B cell (primary cell): ENCODE measurements around the gene SESN3. TPM values are rescaled to one million over a fixed set of nuclear protein-coding genes. Genes with fewer than 3 reads are reported as not detected.
"Not testable (repeated sequence)": the region's sequence is repeated elsewhere in the genome, so short reads cannot be mapped to it uniquely, and the experiment has no call there.

Experiments
- ATAC-seq: fragments of 200-7000 bp; cut with Tn5 transposase; one replicate; pipeline ENCODE4 v1.10.0; 2021; ENCODE audit warnings: low read depth, mild to moderate bottlenecking, moderate number of reproducible peaks, moderate library complexity
- CTCF ChIA-PET: fragments of 350-600 bp; sonication (Branson Sonifier 250); formaldehyde crosslinking; loops from one replicate; lab custom pipeline; 2021; ENCODE audit warnings: antibody characterized with exemption, inconsistent platforms; lab: Charles Lee
- POLR2A ChIA-PET: fragments of 350-600 bp; sonication (Branson Sonifier 250); formaldehyde crosslinking; loops from one replicate; lab custom pipeline; 2021; ENCODE audit warnings: antibody characterized with exemption; lab: Charles Lee
- DNase-seq: peaks from one replicate; pipeline ENCODE4 v3.0.0; 2013
- H2AFZ ChIP-seq: 2 replicates; pipeline ENCODE4 v1.6.1; 2012; ENCODE audit warnings: mild to moderate bottlenecking, low read depth, low read length; ENCODE audit not compliant: insufficient read depth, poor library complexity, severe bottlenecking
- H3K27ac ChIP-seq, 2 donors: 1 replicate in 1 of 2; 2 replicates in 1 of 2; pipeline ENCODE4 v1.5.1; 2012 to 2013; ENCODE audit warnings: low read length in 2 of 2, mild to moderate bottlenecking in 2 of 2, moderate library complexity in 1 of 2
- H3K27me3 ChIP-seq, 4 experiments: fragments of 200-600 bp in 1 of 4; sonication (generic) in 1 of 4; replicated peaks in 1 of 4; 1 replicate in 2 of 4; 2 replicates in 2 of 4; pipeline versions ENCODE4 v1.6.1 to v1.7.0; 2013 to 2016; ENCODE audit warnings: low read length in 3 of 4, mild to moderate bottlenecking in 2 of 4, mixed read lengths in 1 of 4, moderate library complexity in 1 of 4; ENCODE audit not compliant: insufficient read depth in 4 of 4, control insufficient read depth in 3 of 4; ENCODE audit errors: control extremely low read depth in 1 of 4
- H3K36me3 ChIP-seq, 2 experiments: replicated peaks in 1 of 2; 1 replicate in 1 of 2; 2 replicates in 1 of 2; pipeline versions ENCODE4 v1.6.1 to v1.7.1; 2013; ENCODE audit warnings: low read length in 1 of 2; ENCODE audit not compliant: insufficient read depth in 2 of 2, control insufficient read depth in 1 of 2; ENCODE audit errors: control extremely low read depth in 1 of 2, extremely low read depth in 1 of 2
- H3K4me1 ChIP-seq, 2 donors: fragments of 200-600 bp in 1 of 2; sonication (generic) in 1 of 2; 1 replicate in 1 of 2; 2 replicates in 1 of 2; pipeline versions ENCODE4 v1.5.1 to v1.6.1; 2013 to 2017; ENCODE audit warnings: low read length in 2 of 2; ENCODE audit not compliant: control insufficient read depth in 2 of 2, insufficient read depth in 2 of 2
- H3K4me2 ChIP-seq: replicated peaks from 2 replicates; pipeline ENCODE3; 2012; ENCODE audit warnings: mild to moderate bottlenecking, low read depth, low read length; ENCODE audit not compliant: poor library complexity, severe bottlenecking
- H3K4me3 ChIP-seq, 5 experiments: fragments of 200-600 bp in 1 of 5; sonication (generic) in 1 of 5; 1 replicate in 3 of 5; 2 replicates in 2 of 5; pipeline versions ENCODE4 v1.5.1 to v1.7.0; 2011 to 2016; ENCODE audit warnings: low read length in 4 of 5, mild to moderate bottlenecking in 4 of 5, low read depth in 2 of 5, control low read depth in 1 of 5, moderate library complexity in 1 of 5; ENCODE audit not compliant: insufficient read depth in 1 of 5; ENCODE audit errors: control extremely low read depth in 1 of 5, extremely low read depth in 1 of 5
- H3K79me2 ChIP-seq: fragments of 200-600 bp; sonication (generic); one replicate; pipeline ENCODE4 v1.6.0; 2016; ENCODE audit warnings: low read length; ENCODE audit not compliant: control insufficient read depth, insufficient read depth
- H3K9ac ChIP-seq: fragments of 200-600 bp; sonication (generic); 2 replicates; pipeline ENCODE4 v1.6.1; 2017; ENCODE audit warnings: mild to moderate bottlenecking, low read length, moderate library complexity
- H3K9me3 ChIP-seq, 3 donors: one replicate each; pipeline versions ENCODE4 v1.6.1 to v1.7.1; 2013; ENCODE audit warnings: low read length in 2 of 3; ENCODE audit not compliant: control insufficient read depth in 2 of 3, insufficient read depth in 1 of 3; ENCODE audit errors: control extremely low read depth in 1 of 3
- H4K20me1 ChIP-seq: 2 replicates; pipeline ENCODE4 v1.6.0; 2012; ENCODE audit warnings: mild to moderate bottlenecking, low read length; ENCODE audit not compliant: insufficient read depth, control insufficient read depth, poor library complexity, severe bottlenecking
- H3K27ac Mint-ChIP-seq: one replicate; pipeline ENCODE4 v1.8.0; 2021; ENCODE audit warnings: mixed read lengths
- H3K27me3 Mint-ChIP-seq: one replicate; pipeline ENCODE4 v1.8.0; 2021; ENCODE audit warnings: mixed read lengths
- H3K4me1 Mint-ChIP-seq: one replicate; pipeline ENCODE4 v1.8.0; 2021; ENCODE audit warnings: mixed read lengths
- H3K4me3 Mint-ChIP-seq: one replicate; pipeline ENCODE4 v1.8.0; 2021; ENCODE audit warnings: mixed read lengths
- H3K9me3 Mint-ChIP-seq: one replicate; pipeline ENCODE4 v1.8.0; 2022; ENCODE audit warnings: mixed read lengths; ENCODE audit not compliant: insufficient read depth
- CTCF ChIP-seq: fragments of 200-600 bp; IDR thresholded peaks from one replicate; pipeline ENCODE4 v1.8.0; 2022; ENCODE audit warnings: antibody characterized with exemption, mild to moderate bottlenecking
- EZH2 ChIP-seq: IDR thresholded peaks from 2 replicates; pipeline ENCODE4 v1.6.1; 2012; ENCODE audit warnings: borderline replicate concordance, low read depth, mild to moderate bottlenecking, moderate library complexity, low read length; ENCODE audit not compliant: insufficient read depth, poor library complexity, severe bottlenecking
- WGBS: methylation state at CpG from one replicate; pipeline ENCODE4 v1.1.5; 2013; ENCODE audit warnings: missing lambda C conversion rate; ENCODE audit not compliant: insufficient coverage; 5-methylcytosine and 5-hydroxymethylcytosine counted together
- intact Hi-C: fragments of 100-400 bp; cut with micrococcal nuclease; formaldehyde crosslinking; loops from one replicate; pipeline ENCODE4 v1.10.0; 2022
- polyA plus RNA-seq: library from polyadenylated mRNA; depleted of rRNA; stranded (reverse); fragments of >200 nt; gene quantifications from 2 replicates; pipeline ENCODE4 v1.2.3, GENCODE V29; 2012
- total RNA-seq, 2 donors: library from RNA; stranded (reverse); fragments of 120-200 nt in 1 of 2; gene quantifications; 1 replicate in 1 of 2; 2 replicates in 1 of 2; pipeline versions ENCODE4 v1.2.3 to v1.2.4, GENCODE V29; 2013 to 2022

The SESN3 gene
- total and polyA plus RNA-seq, 2 donors (not counting 1 experiment from before 2014, with no cell fraction given), result 10.1 to 519 TPM

- H3K9ac ChIP-seq, result no peak overlapping the region
- no peaks in the 10 kb centered on the region for H3K9me3 Mint-ChIP-seq
- intact Hi-C loops, result loop anchor here (1.0 to 10.0 kb wide), 5 partner anchors 49 to 614 kb away; partner anchors contain the start of genes CWC15, ENDOD1 and KDM4D
- no peaks in the 10 kb centered on the region for H3K4me1 ChIP-seq
- no peak overlapping the region for H3K4me3 ChIP-seq
- H3K27ac ChIP-seq, result no peak overlapping the region
- WGBS, result no CpG with 5 or more reads among the region's 2 CpGs
- no peaks in the 10 kb centered on the region for H3K79me2 ChIP-seq
- H4K20me1 ChIP-seq, result no peaks in the 10 kb centered on the region
- no peaks in the 10 kb centered on the region for H3K4me1 Mint-ChIP-seq
- H3K4me2 ChIP-seq, result no peak overlapping the region
- H3K9me3 ChIP-seq, result no peaks in the 10 kb centered on the region
- no peak overlapping the region for H3K4me3 Mint-ChIP-seq
- ATAC-seq, result peak; percentile 83
- POLR2A ChIA-PET, result interaction anchor here (1.8 kb wide), 1 partner anchor 49 kb away, joined by 4 read pairs; the partner anchor contains the start of gene ENDOD1
- no peaks in the 10 kb centered on the region for H3K27me3 ChIP-seq
- TF ChIP-seq CTCF (peak; percentile 57), EZH2 (no peak)
- DNase-seq, result peak; percentile 38
- H3K27ac Mint-ChIP-seq, result no peak overlapping the region
- no peaks in the 10 kb centered on the region for H3K36me3 ChIP-seq
- H3K27me3 Mint-ChIP-seq, result no peaks in the 10 kb centered on the region
- H2AFZ ChIP-seq, result no peak overlapping the region
- CTCF ChIA-PET, result interaction anchor here (0.9 to 6.3 kb wide), 7 partner anchors 7 to 626 kb away, joined by 3 to 135 read pairs (median 7); partner anchors contain the start of genes ENDOD1 and SRSF8
Observed at GRCh38 chr11:95138448-95138847, 92.6 kb downstream of the SESN3 start.

GRCh38 chr11:95137299-95137698 is 93.7 kb downstream of the SESN3 start:
- TF ChIP-seq EZH2 (no peak), CTCF (no peak)
- ATAC-seq, result no peak
- Histone ChIP-seq H3K27ac (no peak overlapping the region), H3K79me2 (no peaks in the 10 kb centered on the region), H3K9ac (no peak overlapping the region), H3K27me3 (no peaks in the 10 kb centered on the region), H3K9me3 (no peaks in the 10 kb centered on the region), H3K4me3 (no peak overlapping the region), H3K4me1 (no peaks in the 10 kb centered on the region), H3K4me2 (no peak overlapping the region), H4K20me1 (no peaks in the 10 kb centered on the region), H2AFZ (no peak overlapping the region), H3K36me3 (peaks cover 0 to 3% of the 10 kb centered on the region in 2 experiments)
- no peak overlapping the region for H3K27ac Mint-ChIP-seq
- ChIA-PET POLR2A (interaction anchor here (0.5 to 1.8 kb wide), 3 partner anchors 48 to 156 kb away, joined by 4 to 6 read pairs (median 5); partner anchors contain the start of gene ENDOD1), CTCF (interaction anchor here (0.6 to 6.3 kb wide), 13 partner anchors 9 to 663 kb away, joined by 3 to 135 read pairs (median 6); partner anchors contain the start of genes CWC15, ENDOD1 and SRSF8)
- no peak overlapping the region for H3K4me3 Mint-ChIP-seq
- intact Hi-C loops, result loop anchor here (5.0 to 10.0 kb wide), 3 partner anchors 165 to 612 kb away; partner anchors contain the start of genes CWC15 and KDM4D
- no peaks in the 10 kb centered on the region for H3K4me1 Mint-ChIP-seq
- DNase-seq, result no peak
- H3K9me3 Mint-ChIP-seq, result no peaks in the 10 kb centered on the region
- no peaks in the 10 kb centered on the region for H3K27me3 Mint-ChIP-seq

GRCh38 chr11:95136747-95137146 is 94.3 kb downstream of the SESN3 start:
- not testable (repeated sequence) for H3K36me3 ChIP-seq, H3K4me2 ChIP-seq, H3K4me3 ChIP-seq, H3K4me3 Mint-ChIP-seq, H3K27me3 Mint-ChIP-seq, H3K27ac Mint-ChIP-seq, H3K9me3 ChIP-seq, H3K4me1 ChIP-seq, H3K79me2 ChIP-seq, H4K20me1 ChIP-seq, H3K9me3 Mint-ChIP-seq, ATAC-seq, H3K27me3 ChIP-seq, DNase-seq, H3K9ac ChIP-seq, H2AFZ ChIP-seq, H3K4me1 Mint-ChIP-seq, H3K27ac ChIP-seq
- POLR2A ChIA-PET, result interaction anchor here (1.0 to 1.8 kb wide), 2 partner anchors 47 to 163 kb away, joined by 4 read pairs; partner anchors contain the start of genes CWC15, ENDOD1 and KDM4D
- intact Hi-C loops, result loop anchor here (5.0 to 10.0 kb wide), 3 partner anchors 164 to 612 kb away; partner anchors contain the start of genes CWC15 and KDM4D
- CTCF ChIA-PET, result interaction anchor here (0.7 to 6.3 kb wide), 10 partner anchors 9 to 628 kb away, joined by 3 to 135 read pairs (median 6); partner anchors contain the start of genes CWC15, ENDOD1 and SRSF8
- no CpG with 5 or more reads among the region's 4 CpGs for WGBS
